ENCODE measurements around the gene TSHZ2.
"Not testable (repeated sequence)": the region's sequence is repeated elsewhere in the genome, so short reads cannot be mapped to it uniquely, and the experiment has no call there.

Gene TSHZ2

GRCh38 chr20:53085720-53086119 lies 113.6 kb downstream of the TSHZ2 start:
- no peak for TF ChIP-seq CTCF (IDR thresholded peaks at IDR 0.05)
- no peak for TF ChIP-seq ZFX (IDR thresholded peaks at IDR 0.05; ENCODE audit: borderline replicate concordance)
- no peak overlapping the region for H3K27ac ChIP-seq

- no peak for TF ChIP-seq ZFX (IDR thresholded peaks at IDR 0.05; ENCODE audit: borderline replicate concordance)
- no peak overlapping the region for H3K27ac ChIP-seq
Measured at GRCh38 chr20:53087037-53087777, 115.0 kb downstream of the TSHZ2 start.

GRCh38 chr20:53088786-53089185 lies 116.6 kb downstream of the TSHZ2 start:
- TF ChIP-seq CTCF (IDR thresholded peaks at IDR 0.05) = no peak
- no peak for TF ChIP-seq ZFX (IDR thresholded peaks at IDR 0.05; ENCODE audit: borderline replicate concordance)
- H3K27ac ChIP-seq = no peak overlapping the region

GRCh38 chr20:53089851-53090250 lies 117.7 kb downstream of the TSHZ2 start:
- H3K27ac ChIP-seq = not testable (repeated sequence)

GRCh38 chr20:53091789-53092188 lies 119.6 kb downstream of the TSHZ2 start:
- no peak overlapping the region for H3K27ac ChIP-seq
- TF ChIP-seq ZFX (IDR thresholded peaks at IDR 0.05; ENCODE audit: borderline replicate concordance) = no peak
- TF ChIP-seq CTCF (IDR thresholded peaks at IDR 0.05) = no peak

- H3K27ac ChIP-seq = no peak overlapping the region
- TF ChIP-seq ZFX (IDR thresholded peaks at IDR 0.05; ENCODE audit: borderline replicate concordance) (no peak), CTCF (IDR thresholded peaks at IDR 0.05) (no peak)
Measured at GRCh38 chr20:53092772-53093300, 120.7 kb downstream of the TSHZ2 start.

GRCh38 chr20:53097371-53097770 lies 125.2 kb downstream of the TSHZ2 start:
- no peak overlapping the region for H3K27ac ChIP-seq
- no peak for TF ChIP-seq ZFX (IDR thresholded peaks at IDR 0.05; ENCODE audit: borderline replicate concordance)

- H3K27ac ChIP-seq = no peak overlapping the region
- TF ChIP-seq CTCF (IDR thresholded peaks at IDR 0.05) = no peak
- no peak for TF ChIP-seq ZFX (IDR thresholded peaks at IDR 0.05; ENCODE audit: borderline replicate concordance)
Measured at GRCh38 chr20:53097791-53098190, 125.6 kb downstream of the TSHZ2 start.

GRCh38 chr20:53098621-53099020 lies 126.5 kb downstream of the TSHZ2 start:
- no peak overlapping the region for H3K27ac ChIP-seq
- TF ChIP-seq ZFX (IDR thresholded peaks at IDR 0.05; ENCODE audit: borderline replicate concordance) = no peak
- no peak for TF ChIP-seq CTCF (IDR thresholded peaks at IDR 0.05)
